ENCODE measurements around the gene MEI1. TPM values are rescaled to one million over a fixed set of nuclear protein-coding genes. Genes with fewer than 3 reads are reported as not detected.

MEI1 gene
- total RNA-seq, 1 donor from 2014 or later: 0.64 TPM

GRCh38 chr22:41742918-41743317 is 43.6 kb downstream of the MEI1 start:
- TF ChIP-seq, protein P1, sequence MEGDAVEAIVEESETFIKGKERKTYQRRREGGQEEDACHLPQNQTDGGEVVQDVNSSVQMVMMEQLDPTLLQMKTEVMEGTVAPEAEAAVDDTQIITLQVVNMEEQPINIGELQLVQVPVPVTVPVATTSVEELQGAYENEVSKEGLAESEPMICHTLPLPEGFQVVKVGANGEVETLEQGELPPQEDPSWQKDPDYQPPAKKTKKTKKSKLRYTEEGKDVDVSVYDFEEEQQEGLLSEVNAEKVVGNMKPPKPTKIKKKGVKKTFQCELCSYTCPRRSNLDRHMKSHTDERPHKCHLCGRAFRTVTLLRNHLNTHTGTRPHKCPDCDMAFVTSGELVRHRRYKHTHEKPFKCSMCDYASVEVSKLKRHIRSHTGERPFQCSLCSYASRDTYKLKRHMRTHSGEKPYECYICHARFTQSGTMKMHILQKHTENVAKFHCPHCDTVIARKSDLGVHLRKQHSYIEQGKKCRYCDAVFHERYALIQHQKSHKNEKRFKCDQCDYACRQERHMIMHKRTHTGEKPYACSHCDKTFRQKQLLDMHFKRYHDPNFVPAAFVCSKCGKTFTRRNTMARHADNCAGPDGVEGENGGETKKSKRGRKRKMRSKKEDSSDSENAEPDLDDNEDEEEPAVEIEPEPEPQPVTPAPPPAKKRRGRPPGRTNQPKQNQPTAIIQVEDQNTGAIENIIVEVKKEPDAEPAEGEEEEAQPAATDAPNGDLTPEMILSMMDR (IDR thresholded peaks at IDR 0.05; ENCODE audit: partially characterized antibody, unreplicated experiment): no peak
- no peak for DNase-seq
- Mint-ChIP-seq H3K4me3 (ENCODE audit: unreplicated experiment) (no peak overlapping the region), H3K27me3 (ENCODE audit: unreplicated experiment) (no peaks in the 10 kb centered on the region), H3K36me3 (ENCODE audit: unreplicated experiment) (no peaks in the 10 kb centered on the region), H3K9me3 (ENCODE audit: unreplicated experiment) (peaks cover 2% of the 10 kb centered on the region), H3K27ac (ENCODE audit: unreplicated experiment) (no peak overlapping the region), H3K4me1 (ENCODE audit: low read depth, unreplicated experiment) (no peaks in the 10 kb centered on the region)

GRCh38 chr22:41745968-41746367 is 46.7 kb downstream of the MEI1 start:
- H3K27ac Mint-ChIP-seq (ENCODE audit: unreplicated experiment): no peak overlapping the region
- H3K4me3 Mint-ChIP-seq (ENCODE audit: unreplicated experiment): no peak overlapping the region
- no peak for DNase-seq
- TF ChIP-seq, protein P1 (IDR thresholded peaks at IDR 0.05; ENCODE audit: partially characterized antibody, unreplicated experiment): no peak
- no peaks in the 10 kb centered on the region for H3K4me1 Mint-ChIP-seq (ENCODE audit: low read depth, unreplicated experiment)
- H3K36me3 Mint-ChIP-seq (ENCODE audit: unreplicated experiment): no peaks in the 10 kb centered on the region
- H3K27me3 Mint-ChIP-seq (ENCODE audit: unreplicated experiment): no peaks in the 10 kb centered on the region
- H3K9me3 Mint-ChIP-seq (ENCODE audit: unreplicated experiment): no peaks in the 10 kb centered on the region

DNA sequence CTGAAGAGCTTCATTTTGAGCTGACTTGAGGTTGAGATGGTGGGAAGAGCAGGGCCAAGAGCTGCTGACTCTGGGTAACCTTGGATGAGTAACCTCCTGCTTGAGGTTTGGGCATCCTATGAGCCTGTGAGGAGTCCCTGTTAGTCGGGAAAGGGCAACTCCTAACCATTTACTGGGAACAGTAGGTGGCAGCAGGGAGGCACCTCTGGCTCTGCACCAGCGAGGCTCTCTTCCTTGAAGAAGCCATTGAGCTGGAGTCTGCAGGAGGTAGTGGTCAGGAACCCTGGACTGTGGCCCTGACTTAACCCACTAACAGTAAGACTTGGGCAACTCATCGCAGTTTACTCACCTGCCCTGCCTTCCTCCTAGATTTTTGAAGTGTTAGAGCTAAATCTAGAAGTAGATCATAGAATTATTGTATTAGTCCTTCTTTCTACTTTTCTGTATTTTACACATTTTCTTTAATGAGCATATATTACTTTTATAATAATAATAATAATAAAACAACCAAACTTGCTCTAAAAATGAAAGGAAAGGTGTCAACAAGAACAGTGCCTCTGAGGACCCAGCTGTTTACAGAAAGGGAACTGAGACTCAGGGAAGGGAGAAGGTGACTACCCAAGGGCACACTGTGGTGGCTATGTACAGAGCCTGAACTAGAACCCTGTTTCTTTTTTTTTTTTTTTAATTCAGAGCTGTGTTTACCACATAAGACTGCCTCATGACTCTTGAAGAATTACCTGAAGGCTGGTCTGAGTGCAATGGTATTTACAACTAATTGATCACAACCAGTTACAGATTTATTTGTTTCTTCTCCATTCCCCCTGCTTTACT is 47.5 kb downstream of the MEI1 start:
- no peak overlapping the region for H3K4me3 Mint-ChIP-seq (ENCODE audit: unreplicated experiment)
- TF ChIP-seq, protein P1 (IDR thresholded peaks at IDR 0.05; ENCODE audit: partially characterized antibody, unreplicated experiment): peak; percentile 50
- no peaks in the 10 kb centered on the region for H3K4me1 Mint-ChIP-seq (ENCODE audit: low read depth, unreplicated experiment)

GRCh38 chr22:41752011-41752970 is 53.0 kb downstream of the MEI1 start:
- DNase-seq: no peak
- Mint-ChIP-seq H3K36me3 (ENCODE audit: unreplicated experiment) (no peaks in the 10 kb centered on the region), H3K27me3 (ENCODE audit: unreplicated experiment) (no peaks in the 10 kb centered on the region), H3K4me3 (ENCODE audit: unreplicated experiment) (no peak overlapping the region), H3K4me1 (ENCODE audit: low read depth, unreplicated experiment) (no peaks in the 10 kb centered on the region), H3K9me3 (ENCODE audit: unreplicated experiment) (peaks cover 2% of the 10 kb centered on the region), H3K27ac (ENCODE audit: unreplicated experiment) (no peak overlapping the region)
- TF ChIP-seq, protein P1 (IDR thresholded peaks at IDR 0.05; ENCODE audit: partially characterized antibody, unreplicated experiment): no peak

More for the DNA sequence above, 47.5 kb downstream of the MEI1 start:
- Mint-ChIP-seq H3K27ac (ENCODE audit: unreplicated experiment) (no peak overlapping the region), H3K36me3 (ENCODE audit: unreplicated experiment) (no peaks in the 10 kb centered on the region), H3K9me3 (ENCODE audit: unreplicated experiment) (no peaks in the 10 kb centered on the region), H3K27me3 (ENCODE audit: unreplicated experiment) (no peaks in the 10 kb centered on the region)
- DNase-seq: peak; percentile 72

Measured in glutamatergic neuron (in vitro differentiated cells).